22Rv1 (cell line): Measurements from ENCODE around the gene PKD2L1.

ENCODE experiments used
- H3K27ac ChIP-seq: fragments of 450-650 bp; 2 replicates; pipeline ENCODE4 v1.5.1; 2017
- ZFX ChIP-seq: fragments of 450-650 bp; IDR thresholded peaks from 2 replicates; pipeline ENCODE4 v1.6.1; 2017; ENCODE audit warnings: antibody characterized with exemption, borderline replicate concordance
- TF ChIP-seq, protein P1 (sequence below): fragments of 450-650 bp; IDR thresholded peaks from 2 replicates; pipeline ENCODE4 v1.5.1; 2017; ENCODE audit warnings: mild to moderate bottlenecking

Gene PKD2L1

DNA sequence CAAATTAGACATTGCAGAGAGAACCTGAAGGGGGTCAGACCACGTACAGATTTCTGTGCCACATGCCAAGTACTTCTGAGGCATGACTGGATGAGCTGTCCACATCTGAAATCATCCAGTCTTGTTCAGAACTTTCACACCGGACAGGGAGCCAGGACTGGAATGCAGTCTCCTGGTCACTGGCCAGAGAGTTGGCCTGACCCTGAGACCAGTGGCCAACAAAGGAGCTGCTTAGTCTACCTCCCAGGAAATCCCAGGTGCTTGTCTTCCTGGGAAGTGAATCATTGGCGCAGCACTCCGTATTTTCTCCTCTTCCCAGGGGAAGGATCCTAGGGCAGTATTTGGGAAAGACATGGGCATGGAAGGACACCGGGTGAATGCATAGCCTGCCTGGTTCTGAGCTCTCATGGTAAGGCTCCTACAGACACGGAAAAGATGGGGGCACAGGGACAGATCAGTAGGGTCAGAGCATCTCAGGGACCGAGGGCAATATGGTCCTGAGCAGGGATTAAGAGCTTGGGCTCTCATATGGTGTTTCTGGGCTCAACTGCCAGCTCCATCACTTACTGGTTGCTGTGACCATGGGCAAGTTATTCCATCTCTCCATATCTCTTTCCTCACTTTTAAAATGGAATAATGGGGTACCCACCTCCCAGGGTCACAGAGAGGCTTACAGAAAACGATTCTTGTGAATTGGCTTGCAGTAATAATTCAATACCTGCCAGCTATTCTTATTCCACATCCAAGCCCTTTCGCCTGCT lies 15.7 kb upstream of the PKD2L1 start:
- peak overlapping the region; percentile 89 for H3K27ac ChIP-seq
- TF ChIP-seq, protein P1, sequence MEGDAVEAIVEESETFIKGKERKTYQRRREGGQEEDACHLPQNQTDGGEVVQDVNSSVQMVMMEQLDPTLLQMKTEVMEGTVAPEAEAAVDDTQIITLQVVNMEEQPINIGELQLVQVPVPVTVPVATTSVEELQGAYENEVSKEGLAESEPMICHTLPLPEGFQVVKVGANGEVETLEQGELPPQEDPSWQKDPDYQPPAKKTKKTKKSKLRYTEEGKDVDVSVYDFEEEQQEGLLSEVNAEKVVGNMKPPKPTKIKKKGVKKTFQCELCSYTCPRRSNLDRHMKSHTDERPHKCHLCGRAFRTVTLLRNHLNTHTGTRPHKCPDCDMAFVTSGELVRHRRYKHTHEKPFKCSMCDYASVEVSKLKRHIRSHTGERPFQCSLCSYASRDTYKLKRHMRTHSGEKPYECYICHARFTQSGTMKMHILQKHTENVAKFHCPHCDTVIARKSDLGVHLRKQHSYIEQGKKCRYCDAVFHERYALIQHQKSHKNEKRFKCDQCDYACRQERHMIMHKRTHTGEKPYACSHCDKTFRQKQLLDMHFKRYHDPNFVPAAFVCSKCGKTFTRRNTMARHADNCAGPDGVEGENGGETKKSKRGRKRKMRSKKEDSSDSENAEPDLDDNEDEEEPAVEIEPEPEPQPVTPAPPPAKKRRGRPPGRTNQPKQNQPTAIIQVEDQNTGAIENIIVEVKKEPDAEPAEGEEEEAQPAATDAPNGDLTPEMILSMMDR, result no peak
- no peak for TF ChIP-seq ZFX

DNA sequence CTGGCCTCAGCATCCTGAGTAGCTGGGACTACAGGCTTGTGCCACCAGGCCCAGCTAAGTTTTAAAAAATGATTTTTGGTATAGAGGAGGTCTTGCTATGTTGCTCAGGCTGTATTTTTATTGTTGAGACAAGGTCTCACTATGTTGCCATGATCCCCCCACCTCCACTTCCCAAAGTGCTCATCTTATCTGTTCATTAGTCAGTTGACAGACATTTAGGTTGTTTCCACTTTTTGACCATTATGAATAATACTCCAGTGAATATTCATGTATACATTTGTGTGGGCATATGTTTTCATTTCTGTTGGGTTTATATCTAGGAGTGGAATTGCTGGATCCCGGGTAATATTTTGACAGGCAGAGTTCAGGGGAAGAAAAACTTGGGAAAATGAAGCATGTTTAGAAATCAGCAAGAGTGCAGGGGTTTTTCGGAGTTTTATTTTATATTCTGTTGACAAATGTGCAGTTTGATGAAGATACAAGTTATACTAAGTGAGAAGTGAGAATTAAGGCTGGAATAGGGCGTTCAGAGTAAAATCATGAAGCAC lies 14.3 kb upstream of the PKD2L1 start:
- no peak overlapping the region for H3K27ac ChIP-seq
- TF ChIP-seq ZFX, result no peak
- TF ChIP-seq, protein P1, result no peak

DNA sequence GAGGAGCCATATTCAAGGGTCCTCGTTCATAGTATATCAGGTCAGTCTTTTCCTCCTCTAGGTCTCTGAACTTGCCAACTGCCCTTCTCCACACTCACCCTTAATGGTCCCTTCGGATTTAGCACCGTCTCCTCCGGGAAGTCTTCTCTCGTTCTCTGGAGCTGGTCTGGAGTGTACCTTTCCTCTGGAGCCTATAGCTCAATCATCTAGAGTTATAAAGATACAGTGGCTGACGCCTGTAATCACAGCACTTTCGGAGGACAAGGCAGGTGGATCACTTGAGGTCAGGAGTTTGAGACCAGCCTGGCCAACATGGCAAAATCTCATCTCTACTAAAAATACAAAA lies 12.6 kb upstream of the PKD2L1 start:
- TF ChIP-seq, protein P1, result peak; percentile 50
- TF ChIP-seq ZFX, result no peak
- peak overlapping the region; percentile 74 for H3K27ac ChIP-seq

DNA sequence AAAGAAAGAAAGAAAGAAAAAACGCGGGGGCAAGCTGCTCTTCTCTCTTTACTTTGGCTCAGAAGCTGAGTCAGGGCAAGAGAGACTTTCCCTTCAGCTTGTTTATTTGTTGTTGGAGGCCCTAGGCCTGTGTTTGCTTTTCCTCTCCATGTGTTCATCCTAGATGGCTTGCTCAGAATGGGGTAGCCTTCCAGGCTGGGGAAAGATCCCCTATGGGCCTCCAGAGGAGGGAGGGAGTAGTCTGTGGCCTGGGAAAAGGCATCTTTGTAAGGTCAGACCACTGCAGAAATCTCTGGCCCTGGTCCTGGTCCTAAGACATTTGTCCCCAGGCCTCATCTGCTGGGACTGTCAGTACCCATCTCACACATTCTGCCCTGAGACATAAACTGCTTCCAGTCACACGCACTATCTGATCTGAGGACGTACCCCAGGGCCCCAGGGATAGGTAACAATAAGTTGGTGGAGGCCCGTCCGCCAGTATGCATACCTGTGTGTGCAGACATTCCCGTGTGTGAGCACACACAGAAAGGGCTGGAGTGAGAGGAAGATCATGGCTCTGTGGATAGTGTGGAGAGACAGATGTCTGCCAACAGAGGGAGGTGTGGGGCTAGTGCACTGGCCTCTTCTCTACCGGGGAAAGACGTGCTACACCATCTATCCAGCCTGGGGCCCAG lies 12.1 kb upstream of the PKD2L1 start:
- TF ChIP-seq, protein P1, result peak; percentile 86
- TF ChIP-seq ZFX, result no peak
- H3K27ac ChIP-seq, result peak overlapping the region; percentile 74

DNA sequence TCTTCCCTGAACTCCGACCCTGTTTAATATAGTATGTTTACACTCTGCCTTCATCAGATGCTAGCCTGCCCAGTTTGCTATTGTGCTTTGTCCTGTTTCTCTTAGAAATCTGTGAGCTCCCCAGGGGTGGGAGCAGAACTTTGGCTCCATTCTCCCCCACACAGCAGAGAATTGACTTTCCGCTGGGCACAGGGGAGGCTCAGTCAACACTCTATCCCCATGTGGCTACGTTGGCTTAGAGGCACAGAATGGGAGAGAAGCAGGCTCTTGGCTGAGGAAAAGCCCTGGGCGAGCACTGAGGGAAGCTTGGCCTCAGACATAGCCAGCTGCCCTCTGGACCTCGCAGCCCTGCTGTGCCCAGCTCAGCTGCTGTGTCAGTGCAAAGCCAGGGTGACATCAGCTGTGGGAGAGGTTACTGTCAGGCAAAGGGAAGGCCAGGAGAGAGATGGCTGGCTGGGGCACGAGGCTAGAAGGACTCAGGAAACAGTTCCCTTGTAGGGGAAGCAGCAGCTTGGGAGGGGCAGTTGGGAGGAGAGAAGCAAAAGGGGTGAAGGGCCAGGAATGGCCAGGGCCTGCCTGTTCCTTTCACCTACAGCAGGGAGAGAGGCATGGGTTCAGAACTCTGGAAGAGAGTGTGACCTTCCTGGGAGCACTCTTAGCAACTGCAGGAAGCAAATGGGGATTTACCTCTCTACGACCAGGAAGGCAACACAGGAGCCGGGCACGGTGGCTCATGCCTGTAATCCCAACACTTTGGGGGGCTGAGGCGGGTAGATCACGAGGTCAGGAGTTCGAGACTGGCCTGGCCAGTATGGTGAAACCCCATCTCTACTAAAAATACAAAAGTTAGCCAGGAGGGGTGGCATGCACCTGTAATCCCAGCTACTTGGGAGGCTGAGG lies 11.2 kb upstream of the PKD2L1 start:
- peak overlapping the region; percentile 74 for H3K27ac ChIP-seq
- TF ChIP-seq, protein P1, result no peak
- TF ChIP-seq ZFX, result no peak

DNA sequence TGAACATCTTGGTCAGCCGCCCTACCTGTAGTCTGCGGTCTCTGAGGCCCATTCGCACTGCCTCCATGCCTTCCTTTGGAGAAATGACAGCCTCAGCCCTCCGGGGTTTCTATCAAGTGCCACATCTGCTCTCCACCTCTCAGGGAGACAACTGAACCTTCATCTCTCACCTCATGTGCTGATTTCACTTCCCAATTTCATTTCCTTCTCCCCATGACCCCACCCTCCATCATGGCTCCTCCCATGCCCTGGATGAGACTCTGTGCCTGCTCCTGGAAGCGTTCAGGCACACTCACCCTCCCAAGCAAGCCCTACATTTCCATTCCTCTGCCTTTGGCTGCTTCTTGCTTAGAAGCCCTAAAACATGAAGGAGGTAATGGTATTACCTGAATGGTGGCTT lies 9.2 kb upstream of the PKD2L1 start:
- TF ChIP-seq ZFX, result no peak
- TF ChIP-seq, protein P1, result no peak
- 0 out of 2 replicates have a peak overlapping the region, but pooled peaks have one; percentile 3 for H3K27ac ChIP-seq
